H1 (cell line): ENCODE data around the gene SPTBN1. TPM values are rescaled to one million over a fixed set of nuclear protein-coding genes. Genes with fewer than 3 reads are reported as not detected.

Experiments used
- CTCF ChIA-PET: fragments of 300-600 bp; sonication (Branson Sonifier 250); formaldehyde crosslinking; loops from one replicate; lab custom pipeline; 2021; ENCODE audit not compliant: partially characterized antibody; lab: Charles Lee
- POLR2A ChIA-PET: fragments of 300-600 bp; sonication (Branson Sonifier 250); formaldehyde crosslinking; loops from one replicate; lab custom pipeline; 2021; ENCODE audit warnings: inconsistent platforms; ENCODE audit not compliant: partially characterized antibody; lab: Charles Lee
- DNase-seq, 2 experiments: peaks; one replicate each; pipeline versions ENCODE4 v3.0.0 to v3.0.0-alpha.2; 2010 to 2022; ENCODE audit warnings: low spot score in 2 of 2, low read depth in 1 of 2, mixed read lengths in 1 of 2
- FAIRE-seq: peaks from 2 replicates; lab custom pipeline; 2011; peaks lifted over from hg19 to GRCh38; lab: Jason Lieb, UNC
- H2AFZ ChIP-seq: 2 replicates; pipeline ENCODE4 v1.8.1; 2012; ENCODE audit warnings: low read length, inconsistent platforms
- H2AK5ac ChIP-seq: 2 replicates; pipeline ENCODE4 v1.6.1; 2013; ENCODE audit warnings: low read depth, low read length
- H2BK120ac ChIP-seq: replicated peaks from 2 replicates; pipeline ENCODE3; 2013; ENCODE audit warnings: low read depth, low read length, inconsistent platforms
- H2BK12ac ChIP-seq: 2 replicates; pipeline ENCODE4 v1.6.1; 2013; ENCODE audit warnings: low read depth, low read length
- H2BK15ac ChIP-seq: 2 replicates; pipeline ENCODE4 v1.6.1; 2013; ENCODE audit warnings: low read length
- H2BK20ac ChIP-seq: 2 replicates; pipeline ENCODE4 v1.6.1; 2013; ENCODE audit warnings: low read length
- H2BK5ac ChIP-seq: 2 replicates; pipeline ENCODE4 v1.6.1; 2013; ENCODE audit warnings: low read depth, low read length
- H3K14ac ChIP-seq: 2 replicates; pipeline ENCODE4 v1.6.1; 2013; ENCODE audit warnings: inconsistent platforms; ENCODE audit not compliant: insufficient read length
- H3K18ac ChIP-seq: 2 replicates; pipeline ENCODE4 v1.6.1; 2013; ENCODE audit warnings: low read length; ENCODE audit errors: extremely low read depth
- H3K23ac ChIP-seq: 2 replicates; pipeline ENCODE4 v1.6.1; 2013; ENCODE audit warnings: inconsistent platforms; ENCODE audit not compliant: insufficient read length
- H3K23me2 ChIP-seq: 2 replicates; pipeline ENCODE4 v1.6.1; 2013; ENCODE audit warnings: low read depth, low read length
- H3K27ac ChIP-seq: 2 replicates; pipeline ENCODE4 v1.6.1; 2011; ENCODE audit warnings: low read depth, low read length, inconsistent platforms
- H3K27me3 ChIP-seq, 4 experiments: replicated peaks in 1 of 4; 1 replicate in 1 of 4; 2 replicates in 3 of 4; pipeline versions ENCODE4 v1.6.1 to v1.8.1; 2011 to 2013; ENCODE audit warnings: low read length in 3 of 4, mild to moderate bottlenecking in 3 of 4, inconsistent platforms in 2 of 4, mixed read lengths in 2 of 4, moderate library complexity in 1 of 4; ENCODE audit not compliant: control insufficient read depth in 3 of 4, insufficient read depth in 3 of 4; ENCODE audit errors: extremely low read depth in 1 of 4
- H3K36me3 ChIP-seq, 4 experiments: 2 replicates each; pipeline versions ENCODE4 v1.6.1 to v1.8.1; 2011 to 2013; ENCODE audit warnings: mild to moderate bottlenecking in 4 of 4, low read length in 3 of 4, moderate library complexity in 2 of 4, control low read depth in 1 of 4, inconsistent platforms in 1 of 4; ENCODE audit not compliant: insufficient read depth in 4 of 4, control insufficient read depth in 2 of 4
- H3K4ac ChIP-seq: replicated peaks from 2 replicates; pipeline ENCODE3; 2013; ENCODE audit warnings: low read length, low read depth, mixed read lengths, inconsistent platforms; ENCODE audit not compliant: insufficient read length
- H3K4me1 ChIP-seq, 4 experiments: replicated peaks in 1 of 4; 1 replicate in 1 of 4; 2 replicates in 3 of 4; pipeline versions ENCODE4 v1.6.1 to v1.8.1; 2011 to 2013; ENCODE audit warnings: low read length in 3 of 4, inconsistent platforms in 2 of 4, mixed read lengths in 1 of 4; ENCODE audit not compliant: insufficient read depth in 4 of 4, control insufficient read depth in 3 of 4
- H3K4me2 ChIP-seq, 2 experiments: 2 replicates each; pipeline versions ENCODE4 v1.6.1 to v1.8.1; 2011 to 2013; ENCODE audit warnings: low read depth in 2 of 2, low read length in 2 of 2, control low read depth in 1 of 2, inconsistent platforms in 1 of 2, mild to moderate bottlenecking in 1 of 2; ENCODE audit not compliant: insufficient read depth in 1 of 2
- H3K4me3 ChIP-seq, 4 experiments: fragments of 200-600, 300-600 bp in 1 of 4; sonication (generic), shearing (Covaris generic), sonication (Bioruptor Twin) in 1 of 4; 2 replicates each; pipeline versions ENCODE4 v1.5.1 to v1.8.1; 2011 to 2016; ENCODE audit warnings: low read length in 4 of 4, low read depth in 3 of 4, control low read depth in 2 of 4, inconsistent platforms in 2 of 4, mild to moderate bottlenecking in 2 of 4, mixed read lengths in 1 of 4, moderate library complexity in 1 of 4; ENCODE audit not compliant: insufficient read depth in 2 of 4; ENCODE audit errors: extremely low read depth in 1 of 4
- H3K56ac ChIP-seq: replicated peaks from 2 replicates; pipeline ENCODE3; 2013; ENCODE audit warnings: low read depth, mild to moderate bottlenecking, mixed read lengths, low read length, inconsistent platforms; ENCODE audit not compliant: insufficient read length
- H3K79me1 ChIP-seq: 2 replicates; pipeline ENCODE4 v1.6.1; 2013; ENCODE audit warnings: low read depth, low read length, control low read depth
- H3K79me2 ChIP-seq, 2 experiments: 2 replicates each; pipeline versions ENCODE4 v1.6.1 to v1.8.1; 2012 to 2013; ENCODE audit warnings: low read length in 2 of 2, mild to moderate bottlenecking in 2 of 2, inconsistent platforms in 1 of 2; ENCODE audit not compliant: insufficient read depth in 2 of 2, control insufficient read depth in 1 of 2
- H3K9ac ChIP-seq, 4 experiments: replicated peaks in 1 of 4; 1 replicate in 1 of 4; 2 replicates in 3 of 4; pipeline versions ENCODE4 v1.6.1 to v1.8.1; 2011 to 2013; ENCODE audit warnings: low read depth in 3 of 4, low read length in 3 of 4, control low read depth in 2 of 4, mild to moderate bottlenecking in 2 of 4, moderate library complexity in 2 of 4, inconsistent platforms in 1 of 4; ENCODE audit errors: extremely low read depth in 1 of 4
- H3K9me3 ChIP-seq, 2 experiments: 2 replicates each; pipeline versions ENCODE4 v1.6.1 to v1.8.1; 2012 to 2013; ENCODE audit warnings: mild to moderate bottlenecking in 2 of 2, moderate library complexity in 2 of 2, control low read depth in 1 of 2, inconsistent platforms in 1 of 2, low read depth in 1 of 2, low read length in 1 of 2, mixed read lengths in 1 of 2; ENCODE audit not compliant: insufficient read depth in 2 of 2
- H4K20me1 ChIP-seq, 2 experiments: replicated peaks in 1 of 2; 2 replicates each; pipeline versions ENCODE3 to v1.8.1; 2011 to 2013; ENCODE audit warnings: inconsistent platforms in 2 of 2, low read length in 2 of 2, mild to moderate bottlenecking in 1 of 2; ENCODE audit not compliant: insufficient read depth in 2 of 2, control insufficient read depth in 1 of 2
- H4K5ac ChIP-seq: 2 replicates; pipeline ENCODE4 v1.6.1; 2013; ENCODE audit warnings: low read length, low read depth, mixed read lengths, inconsistent platforms; ENCODE audit not compliant: insufficient read length
- H4K8ac ChIP-seq: 2 replicates; pipeline ENCODE4 v1.8.0; 2013; ENCODE audit warnings: mild to moderate bottlenecking, moderate library complexity, low read length, inconsistent platforms; ENCODE audit not compliant: insufficient read depth; ENCODE audit errors: extremely low read depth
- H4K91ac ChIP-seq: replicated peaks from 2 replicates; pipeline ENCODE3; 2013; ENCODE audit warnings: low read length, mixed read lengths, inconsistent platforms; ENCODE audit not compliant: insufficient read length
- HDAC2 ChIP-seq, 2 experiments: fragments of 300-600 bp in 1 of 2; sonication (generic) in 1 of 2; IDR thresholded peaks; 2 replicates each; pipeline ENCODE4 v1.6.1; 2011 to 2012; ENCODE audit warnings: low read depth in 2 of 2, low read length in 2 of 2, mild to moderate bottlenecking in 2 of 2, moderate library complexity in 2 of 2, borderline replicate concordance in 1 of 2, inconsistent platforms in 1 of 2
- RFX5 ChIP-seq: IDR thresholded peaks from 2 replicates; pipeline ENCODE4 v1.6.1; 2011; ENCODE audit warnings: low read depth, low read length, improper control_type of control experiment, borderline replicate concordance
- RXRA ChIP-seq: IDR thresholded peaks from 2 replicates; pipeline ENCODE4 v1.6.1; 2011; ENCODE audit warnings: low read depth, mild to moderate bottlenecking, low read length, moderate library complexity; ENCODE audit not compliant: insufficient read depth
- WGBS, 2 experiments: shearing (Covaris generic) in 1 of 2; methylation state at CpG; one replicate each; pipeline versions ENCODE4 v1.1.6 to v1.1.7; 2013 to 2015; ENCODE audit warnings: low lambda C conversion rate in 2 of 2, mixed read lengths in 2 of 2, inconsistent platforms in 1 of 2, low coverage in 1 of 2, missing lambda C conversion rate in 1 of 2; ENCODE audit not compliant: insufficient replicate concordance in 2 of 2, insufficient coverage in 1 of 2, insufficient read length in 1 of 2; ENCODE audit errors: extremely low coverage in 1 of 2, missing lambda C conversion rate in 1 of 2; 5-methylcytosine and 5-hydroxymethylcytosine counted together
- polyA plus RNA-seq, 7 experiments: library from polyadenylated mRNA; depleted of rRNA in 3 of 7; stranded (reverse) in 5 of 7; unstranded in 2 of 7; fragments of >200 nt in 5 of 7; fragments of 200-250 nt in 2 of 7; gene quantifications; 1 replicate in 5 of 7; 2 replicates in 1 of 7; 4 replicates in 1 of 7; pipeline versions ENCODE4 v1.2.1 to v1.2.3, GENCODE V29; 2011 to 2013; ENCODE audit warnings: missing spikeins in 2 of 7, mixed read lengths in 2 of 7
- total RNA-seq: library from RNA; stranded (reverse); fragmentation: NEBNext Ultra II Directional; extraction: Animal tissue kit (Norgen Biotek cat#: 25700); gene quantifications from 2 replicates; pipeline ENCODE4 v1.2.1, GENCODE V29; 2021

Gene SPTBN1
- total and polyA plus RNA-seq, 2 of the 8 experiments (the other 6 are each of a cell fraction or from before 2014, with no cell fraction given), result 31.8 to 180 TPM

DNA sequence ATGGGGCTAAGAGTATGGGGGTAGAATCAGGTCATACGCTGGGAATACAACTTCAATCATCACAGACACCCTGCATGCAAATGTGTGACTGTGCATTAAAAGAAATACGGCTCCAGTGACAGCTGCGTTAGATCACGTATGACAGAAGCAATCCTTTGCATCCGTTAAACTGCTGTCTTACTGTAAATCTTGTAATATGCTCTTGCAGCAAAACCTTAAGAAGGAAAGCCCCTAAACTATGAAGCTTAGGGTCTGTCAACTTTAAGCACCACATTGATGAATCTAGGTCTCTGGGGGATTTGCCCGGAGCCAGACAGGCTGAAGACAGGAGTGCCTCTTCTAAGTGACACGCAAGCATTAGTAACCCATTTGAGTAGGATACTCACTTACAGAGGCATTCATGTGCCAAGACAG, 182.7 kb downstream of the SPTBN1 start:
- Histone ChIP-seq H3K79me2 (no peaks in the 10 kb centered on the region), H4K5ac (no peak overlapping the region), H2AK5ac (no peak overlapping the region), H3K9ac (no peak overlapping the region), H3K14ac (no peak overlapping the region), H3K9me3 (no peaks in the 10 kb centered on the region), H3K27ac (no peak overlapping the region), H3K79me1 (peaks cover 2% of the 10 kb centered on the region; the same call in 1 of the 2 replicates), H3K56ac (no peak overlapping the region), H4K91ac (no peak overlapping the region), H3K36me3 (peaks cover 11 to 72% (median 47%) of the 10 kb centered on the region in 4 experiments), H2BK120ac (no peak overlapping the region), H3K18ac (no peak overlapping the region), H2BK5ac (no peak overlapping the region), H3K27me3 (no peaks in the 10 kb centered on the region), H3K4me1 (peaks cover 0 to 3% (median 0%) of the 10 kb centered on the region in 4 experiments; a peak in 1 of 7 replicates), H4K8ac (no peak overlapping the region), H2AFZ (no peak overlapping the region), H2BK15ac (no peak overlapping the region), H4K20me1 (peaks cover 0 to 2% of the 10 kb centered on the region in 2 experiments), H3K4ac (no peak overlapping the region), H2BK12ac (no peak overlapping the region), H3K4me3 (no peak overlapping the region), H3K23me2 (no peaks in the 10 kb centered on the region), H3K23ac (no peak overlapping the region), H2BK20ac (no peak overlapping the region), H3K4me2 (no peak overlapping the region)
- TF ChIP-seq HDAC2 (IDR thresholded peaks at IDR 0.05; ENCODE audit: borderline replicate concordance in 1 of 2, low read depth in 2 of 2, low read length in 2 of 2), result no peak
- no peak for TF ChIP-seq RXRA
- TF ChIP-seq RFX5, result no peak
- POLR2A ChIA-PET, result no interaction called here
- WGBS, 2 experiments, result 92% methylated on average over 7 of the region's 7 CpGs; no CpG with 5 or more reads in 1 of the 2 experiments
- FAIRE-seq, result no peak
- no peak for DNase-seq
- CTCF ChIA-PET, result interaction anchor here (0.7 to 3.1 kb wide), 6 partner anchors 8 to 117 kb away, joined by 3 to 22 read pairs (median 4); no protein-coding TSS in a partner anchor
